Adrenal gland (tissue), 5 donors: Measurements from ENCODE around the gene PRSS21.

ENCODE experiments used
- CTCF ChIP-seq, 6 experiments: fragments of 450-650 bp in 4 of 6; fragments of 200-600 bp in 2 of 6; sonication (generic) in 1 of 6; IDR thresholded peaks; 1 replicate in 5 of 6; 2 replicates in 1 of 6; pipeline versions ENCODE4 v1.5.1 to v1.8.0; 2016 to 2021; ENCODE audit warnings: antibody characterized with exemption in 6 of 6, mild to moderate bottlenecking in 2 of 6, moderate library complexity in 1 of 6
- POLR2A ChIP-seq, 2 donors: fragments of 450-650 bp; IDR thresholded peaks; one replicate each; pipeline ENCODE4 v1.6.1; 2017; ENCODE audit warnings: antibody characterized with exemption in 2 of 2, mild to moderate bottlenecking in 2 of 2, moderate library complexity in 1 of 2
- donor health status: DM: no; HTN: no; CAD: no.

- TF ChIP-seq CTCF (IDR thresholded peaks at IDR 0.05) (no peak), POLR2A (IDR thresholded peaks at IDR 0.05) (peak; percentile 55 to 59)
Observed at GRCh38 chr16:2777231-2777902, 39.7 kb upstream of the PRSS21 start, which contains the start of gene ELOB.
